HG03575 (cell line): ENCODE data around the gene COA1.
"Not testable (repeated sequence)": the region's sequence is repeated elsewhere in the genome, so short reads cannot be mapped to it uniquely, and the experiment has no call there.

Experiments used
- ATAC-seq: cut with Tn5 transposase; IDR thresholded peaks from one replicate; pipeline ENCODE4 v1.9.1; 2021; ENCODE audit not compliant: unreplicated experiment, insufficient number of reproducible peaks, low FRiP score; ENCODE audit errors: extremely low read depth

The COA1 gene

GRCh38 chr7:43734575-43735332, 5.4 kb upstream of the COA1 start:
- ATAC-seq = not testable (repeated sequence)

- ATAC-seq = not testable (repeated sequence)
Measured at GRCh38 chr7:43731494-43731893, 2.2 kb upstream of the COA1 start.

GRCh38 chr7:43729924-43730248, 563 bp upstream of the COA1 start:
- ATAC-seq = no peak

GRCh38 chr7:43727494-43727893, 1.8 kb downstream of the COA1 start:
- no peak for ATAC-seq

- no peak for ATAC-seq
Measured at GRCh38 chr7:43727003-43727402, 2.3 kb downstream of the COA1 start.

GRCh38 chr7:43726466-43726865, 2.9 kb downstream of the COA1 start:
- ATAC-seq = no peak

GRCh38 chr7:43725251-43725650, 4.1 kb downstream of the COA1 start:
- no peak for ATAC-seq

- ATAC-seq = no peak
Measured at GRCh38 chr7:43723007-43723341, 6.3 kb downstream of the COA1 start.

GRCh38 chr7:43721193-43721806, 8.0 kb downstream of the COA1 start:
- no peak for ATAC-seq

GRCh38 chr7:43716598-43716997, 12.7 kb downstream of the COA1 start:
- ATAC-seq = no peak

GRCh38 chr7:43715966-43716365, 13.4 kb downstream of the COA1 start:
- ATAC-seq = not testable (repeated sequence)

GRCh38 chr7:43711503-43711902, 17.8 kb downstream of the COA1 start:
- no peak for ATAC-seq

GRCh38 chr7:43708055-43708454, 21.3 kb downstream of the COA1 start:
- not testable (repeated sequence) for ATAC-seq

GRCh38 chr7:43703573-43703972, 25.8 kb downstream of the COA1 start:
- no peak for ATAC-seq

GRCh38 chr7:43702974-43703373, 26.3 kb downstream of the COA1 start:
- ATAC-seq = no peak

GRCh38 chr7:43701929-43702328, 27.4 kb downstream of the COA1 start:
- ATAC-seq = no peak

- ATAC-seq = no peak
Measured at GRCh38 chr7:43701500-43701854, 27.8 kb downstream of the COA1 start.

GRCh38 chr7:43700646-43701499, 28.4 kb downstream of the COA1 start:
- no peak for ATAC-seq

- no peak for ATAC-seq
Measured at GRCh38 chr7:43700059-43700501, 29.2 kb downstream of the COA1 start.
